ENCODE results near the gene ATP5F1E. TPM values are rescaled to one million over a fixed set of nuclear protein-coding genes. Genes with fewer than 3 reads are reported as not detected.
A peak's percentile ranks its signal among the peaks of the same experiment; 100 is the strongest.

The ATP5F1E gene
- total and polyA plus RNA-seq, 10 of the 15 experiments (the other 5 are each of a cell fraction or from before 2014, with no cell fraction given), result 49.0 to 407 (median 117) TPM

GRCh38 chr20:59044295-59044694 lies 12.2 kb upstream of the ATP5F1E start:
- no TSS peak for BruUV-seq (replicated peaks)
- H3K4me3 ChIP-seq, result no peak overlapping the region
- no peaks in the 10 kb centered on the region; the same call in 1 of the 2 replicates for H4K20me1 ChIP-seq (ENCODE audit: control insufficient read depth, insufficient read depth)
- no peak overlapping the region for H3K27ac ChIP-seq (ENCODE audit: control insufficient read depth, insufficient read depth)
- H3K9ac ChIP-seq (ENCODE audit: control insufficient read depth, insufficient read depth, low read length), result no peak overlapping the region
- no peak for FAIRE-seq
- ChIA-PET RAD21 (ENCODE audit: unreplicated experiment) (interaction anchor here (1.2 kb wide), 1 partner anchor 12 kb away, joined by 6 read pairs; the partner anchor contains the start of gene ATP5F1E), CTCF (interaction anchor here (0.6 to 1.5 kb wide), 3 partner anchors 12 to 57 kb away, joined by 3 to 6 read pairs (median 5); no protein-coding TSS in a partner anchor), POLR2A (interaction anchor here (0.5 to 4.0 kb wide), 3 partner anchors 12 to 184 kb away, joined by 3 to 40 read pairs (median 4); partner anchors contain the start of gene ATP5F1E), SMC1A (ENCODE audit: uncharacterized antibody, unreplicated experiment) (interaction anchor here (1.0 to 1.2 kb wide), 2 partner anchors 12 to 15 kb away, joined by 3 to 4 read pairs; partner anchors contain the start of gene ATP5F1E)
- in situ Hi-C loops (cut with MboI), result loop anchor here (10.0 kb wide), 1 partner anchor 389 kb away; the partner anchor contains the start of gene STX16
- peaks cover 36% of the 10 kb centered on the region for H3K79me2 ChIP-seq (ENCODE audit: control insufficient read depth, insufficient read depth, low read length)
- peak overlapping the region; percentile 51; the same call in 1 of the 2 replicates for H2AFZ ChIP-seq (ENCODE audit: control insufficient read depth, low read depth, low read length)
- peaks cover 13% of the 10 kb centered on the region for H3K4me1 ChIP-seq (ENCODE audit: control insufficient read depth, insufficient read depth, low read length)
- 41% methylated on average over 3 of the region's 3 CpGs for WGBS (ENCODE audit: insufficient coverage, insufficient replicate concordance, low lambda C conversion rate, missing lambda C conversion rate)
- intact Hi-C loops (cut with micrococcal nuclease; ENCODE audit: unreplicated experiment), result no loop called here
- TF ChIP-seq IRF4 (IDR thresholded peaks at IDR 0.05; ENCODE audit: low read depth, low read length) (no peak), NR2C1 (IDR thresholded peaks at IDR 0.05) (no peak), NBN (IDR thresholded peaks at IDR 0.05) (no peak), MXI1 (IDR thresholded peaks at IDR 0.05; ENCODE audit: low read depth, low read length) (no peak), RFX5 (IDR thresholded peaks at IDR 0.05; ENCODE audit: low read depth, low read length) (no peak), JUNB (IDR thresholded peaks at IDR 0.05) (no peak), BCL3 (IDR thresholded peaks at IDR 0.05; ENCODE audit: borderline replicate concordance, insufficient read depth, low read depth, low read length, poor library complexity, severe bottlenecking) (no peak), GATAD2B (conservative IDR thresholded peaks at IDR 0.05; ENCODE audit: low read depth) (no peak), CEBPZ (IDR thresholded peaks at IDR 0.05; ENCODE audit: low read depth, low read length) (no peak), CHD1 (IDR thresholded peaks at IDR 0.05; ENCODE audit: low read depth, low read length) (no peak), E2F8 (IDR thresholded peaks at IDR 0.05; ENCODE audit: low read depth, partially characterized antibody) (no peak), KDM1A (IDR thresholded peaks at IDR 0.05; ENCODE audit: borderline replicate concordance) (no peak), RAD21 (IDR thresholded peaks at IDR 0.05; ENCODE audit: insufficient read depth, low read depth, low read length) (no peak), RELA (IDR thresholded peaks at IDR 0.05; ENCODE audit: borderline replicate concordance, partially characterized antibody) (no peak), TAF1 (IDR thresholded peaks at IDR 0.05; ENCODE audit: borderline replicate concordance, low read depth, low read length) (no peak)
- H3K36me3 ChIP-seq (ENCODE audit: control insufficient read depth in 2 of 2, insufficient read depth in 2 of 2, low read length in 1 of 2), result peaks cover 0 to 3% of the 10 kb centered on the region in 2 experiments; a peak in 1 of 4 replicates
- no peaks in the 10 kb centered on the region for H3K9me3 ChIP-seq (replicated peaks; ENCODE audit: control insufficient read depth, insufficient read depth, low read length)
- no peak for ATAC-seq
- DNase-seq (ENCODE audit: low read depth, low spot score), result no peak
- peak overlapping the region; percentile 38; the same call in 1 of the 2 replicates for H3K4me2 ChIP-seq (ENCODE audit: control insufficient read depth, insufficient read depth)
- H3K27me3 ChIP-seq (replicated peaks in 1 of 2; ENCODE audit: control insufficient read depth in 2 of 2, insufficient read depth in 2 of 2, low read length in 1 of 2), result no peaks in the 10 kb centered on the region

Measured in GM12878 (cell line).